GM19238 (cell line): ENCODE measurements around the gene CCND1.
"Not testable (repeated sequence)": the region's sequence is repeated elsewhere in the genome, so short reads cannot be mapped to it uniquely, and the experiment has no call there.

Experiments used
- DNase-seq: peaks from one replicate; pipeline ENCODE4 v3.0.0; 2011; ENCODE audit warnings: low spot score; ENCODE audit not compliant: insufficient read length

CCND1 gene

DNA sequence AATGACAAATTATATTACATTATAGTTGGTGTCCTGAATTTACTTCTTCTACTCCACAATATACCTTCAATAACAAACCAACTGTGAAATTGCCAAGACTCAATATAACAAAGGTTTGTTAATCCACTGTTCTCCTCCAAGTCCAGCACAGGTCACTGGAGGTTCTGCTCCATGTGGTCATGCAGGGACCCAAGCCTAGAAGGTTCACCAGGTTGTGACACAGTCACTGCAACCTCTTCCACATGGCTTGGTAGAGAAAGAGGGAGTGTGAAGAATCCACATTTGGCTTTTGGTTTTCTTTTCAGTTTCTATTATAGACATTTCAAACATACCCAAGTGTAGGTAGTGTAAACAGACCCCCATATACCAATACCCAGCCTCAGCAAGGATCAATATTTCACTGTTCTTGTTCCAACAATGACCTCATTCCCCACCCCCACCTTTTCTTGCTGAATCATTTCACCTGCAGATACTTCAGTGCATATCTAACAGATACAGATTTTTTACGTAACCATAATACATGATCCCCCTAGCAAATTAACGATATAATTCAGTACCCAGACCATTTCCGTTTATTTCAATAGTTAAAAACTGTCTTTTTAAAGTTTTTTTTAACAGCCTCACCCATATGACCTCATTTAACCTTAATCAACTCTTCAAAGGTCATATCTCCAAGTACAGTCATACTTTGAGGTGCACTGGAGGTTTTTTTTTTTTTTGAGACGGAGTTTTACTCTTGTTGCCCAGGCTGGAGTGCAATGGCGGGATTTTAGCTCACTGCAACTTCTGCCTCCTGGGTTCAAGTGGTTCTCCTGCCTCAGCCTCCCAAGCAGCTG, 48.7 kb downstream of the CCND1 start:
- no peak for DNase-seq

DNA sequence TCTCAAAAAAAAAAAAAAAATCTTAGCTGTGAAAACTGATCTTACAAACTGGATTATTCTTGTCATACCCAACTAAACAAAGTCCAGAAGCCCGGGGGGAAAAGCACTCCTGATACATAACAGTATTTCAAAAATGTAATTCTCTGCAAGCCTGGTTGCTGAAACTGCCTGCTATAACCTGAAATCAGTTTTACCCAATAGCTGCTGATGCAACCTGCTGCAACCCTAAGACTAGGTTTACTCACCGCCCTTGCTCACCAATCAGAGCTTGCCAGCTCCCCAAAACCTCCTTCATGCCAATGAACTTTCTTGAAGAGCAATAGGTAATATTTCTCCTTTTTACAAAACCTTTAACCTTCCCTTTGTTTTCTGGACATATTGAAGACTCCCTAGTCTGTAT, 50.5 kb downstream of the CCND1 start:
- no peak for DNase-seq

DNA sequence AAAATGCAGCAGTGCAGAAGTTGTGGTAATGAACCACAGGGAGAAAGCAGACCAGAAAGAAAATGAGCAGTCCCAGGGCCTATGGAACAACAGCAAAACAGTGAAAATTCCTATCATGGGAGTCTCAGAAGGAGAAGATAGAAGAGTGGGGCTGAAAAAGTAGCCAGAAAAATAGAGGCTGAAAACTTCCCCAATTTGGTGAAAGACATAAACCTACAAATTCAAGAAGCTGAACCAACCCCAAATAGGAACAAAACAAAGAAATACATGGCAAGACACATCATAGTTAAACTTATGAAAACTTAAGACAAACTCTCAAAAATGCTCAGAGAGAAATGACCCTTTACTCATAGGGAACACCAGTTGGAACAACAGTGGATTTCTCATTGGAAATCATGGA, 51.5 kb downstream of the CCND1 start:
- no peak for DNase-seq

DNA sequence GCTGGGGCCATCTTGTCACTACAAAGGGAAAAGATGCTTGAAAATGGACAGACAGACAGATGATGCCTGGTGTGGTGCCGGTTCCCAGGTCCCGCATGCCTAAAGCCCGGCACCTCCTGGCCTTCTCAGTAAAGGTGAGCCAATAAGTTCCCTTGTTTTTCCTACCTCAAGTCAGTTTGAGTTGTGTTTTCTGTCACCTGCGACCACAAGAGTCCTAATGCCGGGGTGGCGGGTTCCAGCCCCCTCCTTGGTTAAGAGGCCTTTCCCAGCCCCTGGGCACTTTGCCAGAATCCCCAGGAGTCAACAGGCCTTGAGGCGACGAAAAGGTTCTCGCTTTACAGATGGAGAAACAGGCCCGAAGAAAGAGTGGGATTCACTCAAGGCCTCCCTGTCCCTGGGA, 53.8 kb downstream of the CCND1 start:
- DNase-seq: no peak

DNA sequence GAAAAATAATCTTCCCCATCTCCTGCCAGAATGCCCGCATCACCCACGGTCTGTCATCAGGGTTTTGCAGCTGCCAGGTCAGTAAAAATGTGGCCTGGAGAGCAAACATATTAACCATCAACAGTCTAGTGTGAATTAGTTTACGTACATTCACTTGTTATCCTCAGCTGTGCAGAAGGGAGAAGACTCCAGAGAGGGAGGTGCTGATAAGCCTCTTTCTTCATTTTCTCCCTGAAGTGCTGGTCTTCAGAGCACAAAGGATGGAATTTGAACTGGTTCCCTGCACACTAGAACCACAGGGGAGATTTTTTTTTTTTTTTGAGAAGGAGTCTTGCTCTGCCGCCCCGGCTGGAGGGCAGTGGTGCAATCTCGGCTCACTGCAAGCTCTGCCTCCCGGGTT, 54.6 kb downstream of the CCND1 start:
- DNase-seq: no peak

DNA sequence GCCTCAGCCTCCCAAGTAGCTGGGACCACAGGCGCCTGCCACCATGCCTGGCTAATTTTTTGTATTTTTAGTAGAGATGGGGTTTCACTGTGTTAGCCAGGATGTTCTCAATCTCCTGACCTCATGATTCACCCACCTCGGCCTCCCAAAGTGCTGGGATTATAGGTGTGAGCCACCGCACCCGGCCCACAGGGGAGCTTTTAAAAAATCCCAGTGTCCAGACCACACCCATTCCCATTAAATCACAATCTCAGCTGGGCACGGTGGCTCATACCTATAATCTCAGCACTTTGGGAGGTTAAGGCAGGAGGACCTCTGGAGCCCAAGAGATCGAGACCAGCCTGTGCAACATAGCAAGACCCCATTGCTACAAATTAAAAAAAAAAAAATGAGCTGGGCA, 55.0 kb downstream of the CCND1 start:
- DNase-seq: not testable (repeated sequence)

DNA sequence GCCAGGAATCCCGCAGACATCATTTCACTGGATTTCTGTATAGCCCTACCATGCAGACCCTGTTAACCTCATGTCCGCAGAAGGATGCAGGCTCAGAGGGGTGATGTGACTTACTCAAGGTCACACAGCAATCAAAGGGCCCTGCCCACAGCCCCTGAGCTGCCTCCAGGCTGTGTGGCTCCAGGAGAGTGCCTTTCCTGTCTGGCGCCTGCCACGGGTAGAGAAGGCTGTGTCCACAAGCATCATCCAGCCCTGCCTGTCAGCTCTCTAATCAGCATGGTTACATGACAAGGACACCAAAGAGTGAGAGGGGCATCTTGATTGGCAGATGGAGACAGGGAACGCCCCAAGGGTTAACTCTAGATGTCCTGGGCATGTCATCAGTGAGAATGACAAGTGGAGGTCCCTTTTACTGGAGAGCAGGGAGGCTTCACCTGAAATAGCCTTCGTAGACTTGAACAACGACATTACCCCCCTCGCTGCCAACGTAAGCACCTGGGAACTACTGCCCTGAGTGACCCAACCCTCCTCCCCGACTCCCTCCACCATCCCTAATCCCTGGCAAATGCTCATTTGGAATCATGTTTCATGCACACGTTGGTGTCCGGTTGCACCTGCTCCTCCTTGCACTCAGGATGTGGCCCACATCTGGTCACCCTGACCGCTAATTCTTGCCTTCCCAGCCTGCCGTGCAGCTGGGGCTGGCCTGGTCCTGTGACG, 56.0 kb downstream of the CCND1 start:
- DNase-seq: no peak

DNA sequence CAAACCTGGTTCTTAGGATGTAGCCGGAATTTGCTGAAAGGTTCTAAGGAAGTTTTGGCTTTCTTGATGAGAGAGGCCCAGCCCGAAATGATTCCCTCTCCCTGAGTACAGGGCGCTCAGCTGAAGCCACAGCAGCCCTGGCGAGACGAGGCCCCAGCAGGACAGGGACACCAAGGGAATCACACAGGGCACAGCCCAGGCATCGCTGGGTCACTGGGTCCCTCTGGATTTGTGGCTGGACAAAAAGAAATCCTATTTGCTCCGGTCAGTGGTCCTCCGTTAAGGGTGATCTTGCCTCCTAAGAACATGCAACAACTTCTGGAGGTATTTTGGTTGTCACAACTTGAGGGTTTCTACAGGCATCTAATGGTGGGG, 56.5 kb downstream of the CCND1 start:
- no peak for DNase-seq

DNA sequence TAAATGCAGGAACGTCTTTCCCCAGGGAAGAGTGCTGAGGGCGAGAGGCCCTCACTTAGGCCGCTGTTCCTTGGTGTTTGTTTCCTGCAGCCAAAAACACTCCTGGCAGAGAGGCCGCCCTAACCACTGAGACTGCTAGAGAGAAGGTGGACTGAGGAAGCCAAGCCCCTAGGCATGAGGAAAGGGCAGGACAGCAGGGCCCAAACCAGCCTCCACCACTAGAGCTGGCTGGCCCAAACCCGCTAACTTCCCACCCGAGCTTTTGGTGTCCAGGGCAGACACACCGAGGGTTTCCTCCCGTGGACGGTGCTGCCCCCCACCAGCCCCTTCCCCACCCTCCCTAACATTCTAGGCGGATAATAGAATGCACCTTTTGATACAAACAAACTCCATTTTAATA, 56.9 kb downstream of the CCND1 start:
- DNase-seq: no peak

DNA sequence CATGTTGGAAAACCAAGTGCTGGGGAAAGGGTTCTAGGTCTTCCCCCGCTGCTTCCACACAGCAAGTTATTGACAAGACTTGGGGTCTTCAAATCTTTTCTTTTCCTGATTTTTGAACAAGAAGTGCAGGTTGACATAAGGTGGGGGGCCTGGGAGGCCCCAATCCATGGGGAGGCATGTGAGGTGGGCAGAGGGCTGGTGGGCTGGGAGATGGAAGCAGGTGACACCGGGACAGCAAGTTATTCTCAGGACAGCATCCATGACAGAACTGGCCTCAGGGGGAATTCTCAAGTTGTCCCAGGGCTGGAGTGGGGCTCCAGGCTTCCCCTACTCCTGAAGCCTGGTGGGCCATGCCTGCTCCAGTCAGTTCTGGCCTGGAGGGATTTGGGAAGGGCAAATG, 57.4 kb downstream of the CCND1 start:
- DNase-seq: no peak

DNA sequence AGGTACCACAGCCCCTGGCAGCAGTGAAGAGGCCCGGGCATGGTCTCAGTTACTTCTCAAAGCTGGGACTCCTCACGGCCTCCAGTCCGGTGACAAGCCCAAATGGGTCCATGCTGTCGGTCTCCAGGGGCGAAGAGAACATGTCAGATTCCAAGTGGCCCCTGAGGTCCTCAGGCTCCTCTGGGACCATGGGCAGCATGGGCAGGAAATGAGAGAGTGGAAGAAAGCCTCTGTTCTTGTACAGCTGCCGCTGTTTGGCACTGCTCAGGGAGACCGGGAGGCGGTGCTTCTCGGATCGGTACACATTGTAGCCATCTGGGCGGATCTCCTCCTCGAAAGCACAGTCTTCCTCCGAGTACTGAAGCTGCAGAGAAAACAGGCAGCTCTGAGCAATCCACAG, 58.3 kb downstream of the CCND1 start:
- no peak for DNase-seq

DNA sequence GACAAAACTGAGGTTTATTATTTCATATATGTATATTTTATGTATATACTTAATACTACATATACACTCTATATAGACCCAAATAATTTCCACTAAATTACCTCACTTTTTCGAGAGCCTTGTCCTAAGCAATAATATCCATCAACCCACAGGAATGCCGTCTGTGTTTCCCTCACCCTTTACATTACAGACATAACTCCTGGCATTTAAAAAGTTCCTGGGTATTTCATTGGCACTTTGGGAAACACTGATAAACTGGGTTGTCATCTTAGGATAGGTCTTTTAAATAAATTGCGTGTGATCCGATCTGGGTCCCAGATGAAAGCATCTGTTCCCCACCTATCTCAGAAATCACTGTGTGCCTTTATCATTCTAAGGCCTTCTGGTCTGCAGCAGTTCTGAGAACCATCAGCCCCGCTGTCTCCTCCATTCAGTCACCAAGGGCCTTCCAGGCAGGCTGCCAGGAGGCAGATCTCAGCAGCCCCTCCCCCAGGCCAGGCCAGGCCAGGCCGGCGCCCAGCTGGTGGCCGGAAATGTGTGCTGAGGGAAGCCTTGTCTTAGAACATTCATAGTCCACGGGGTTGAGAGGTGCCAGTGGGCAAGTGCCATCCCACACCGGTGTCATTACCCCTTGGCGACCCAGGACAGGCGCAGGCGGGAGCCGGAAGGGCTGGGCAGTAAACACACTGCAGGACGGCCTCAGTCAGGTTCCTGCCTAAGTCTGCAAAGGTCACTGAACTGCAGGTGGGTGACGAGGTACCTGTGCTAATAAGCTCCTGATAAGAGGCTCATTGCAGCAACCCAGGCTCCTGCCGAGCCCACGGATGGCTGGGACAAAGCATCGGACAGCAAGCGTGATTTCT, 59.6 kb downstream of the CCND1 start:
- DNase-seq: no peak

DNA sequence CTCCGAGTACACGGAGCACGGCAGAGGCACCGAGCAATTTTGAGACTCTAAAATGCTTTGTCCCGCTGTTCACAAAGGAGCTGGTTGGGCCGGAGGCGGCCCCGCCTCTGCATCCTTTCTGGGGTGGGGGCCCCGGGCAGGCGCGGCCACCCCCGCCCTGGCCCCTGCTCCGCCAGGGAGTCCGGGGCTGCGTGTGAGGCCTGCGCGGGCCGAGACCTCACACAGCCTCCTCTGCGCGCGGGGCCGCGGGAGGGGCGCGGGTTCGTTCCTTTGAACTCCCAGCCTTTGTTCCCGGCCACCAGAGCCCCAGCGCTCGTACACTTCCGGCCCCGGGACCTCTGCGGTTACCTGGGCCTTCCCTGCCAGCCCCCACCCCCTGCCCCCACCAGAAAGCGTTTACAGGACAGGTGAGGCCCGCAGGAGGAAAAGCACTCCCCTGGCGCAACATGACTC, 61.3 kb downstream of the CCND1 start:
- no peak for DNase-seq

DNA sequence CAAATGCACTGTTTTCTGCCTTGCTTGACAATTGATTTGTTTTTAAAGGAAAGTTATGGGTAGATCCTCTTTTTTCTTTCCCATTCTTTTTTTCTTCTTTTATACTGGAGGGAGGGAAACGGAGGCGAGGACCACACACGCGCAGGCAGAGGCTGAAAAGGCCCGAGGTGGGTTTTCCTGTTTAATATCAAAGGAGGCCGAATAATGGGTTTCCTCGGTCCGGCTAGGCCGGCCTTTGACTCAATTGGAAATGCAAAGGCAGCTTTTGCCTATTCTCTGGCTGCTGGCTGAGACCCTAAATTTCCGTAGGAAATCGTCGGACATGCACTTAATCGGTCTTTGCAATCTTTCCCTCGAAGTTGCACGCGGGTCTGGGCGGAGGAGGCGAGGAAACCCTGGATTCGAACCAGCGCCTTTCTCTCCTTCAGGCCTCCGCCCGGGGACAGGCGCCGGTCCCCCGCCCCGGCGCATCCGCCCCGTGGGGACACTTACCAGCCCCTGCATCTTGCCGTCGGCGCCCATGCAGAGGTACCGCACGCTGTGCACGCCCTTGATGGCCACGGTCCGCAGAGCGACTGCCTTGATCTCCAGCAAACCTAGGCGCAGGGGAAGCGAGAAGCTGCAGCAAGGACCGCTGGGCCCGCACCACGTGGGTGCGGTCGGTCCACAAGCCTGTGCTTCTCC, 62.0 kb downstream of the CCND1 start:
- DNase-seq: no peak

DNA sequence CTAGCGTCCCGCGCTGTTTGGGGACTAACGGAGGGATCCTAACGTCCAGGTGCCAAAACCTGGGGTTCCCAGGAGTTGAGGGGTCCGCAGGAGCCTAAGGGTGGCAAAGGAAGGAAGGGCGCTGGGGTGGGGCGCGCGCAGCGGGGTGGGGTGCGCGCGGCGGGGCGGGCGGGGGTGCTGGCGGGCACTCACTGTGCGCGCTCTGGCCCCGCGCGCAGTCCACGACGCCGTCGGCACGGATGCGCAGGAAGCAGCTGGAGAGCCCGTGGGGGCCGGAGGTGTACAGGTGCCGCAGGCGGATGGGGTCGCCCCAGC, 62.5 kb downstream of the CCND1 start:
- no peak for DNase-seq
